A549 (cell line): Measurements from ENCODE around the gene EML5. TPM values are rescaled to one million over a fixed set of nuclear protein-coding genes. Genes with fewer than 3 reads are reported as not detected.

ENCODE experiments used
- ATAC-seq, 2 experiments: fragments of 200-7000 bp in 1 of 2; fragments of >200 bp in 1 of 2; cut with Nextera tagmentation in 1 of 2; cut with Tn5 transposase in 1 of 2; 3 replicates each; pipeline versions ENCODE4 v1.8.0 to v1.9.1; 2018 to 2020; ENCODE audit warnings: mild to moderate bottlenecking in 1 of 2, moderate library complexity in 1 of 2
- CTCF ChIA-PET: fragments of 300-600 bp; sonication (Branson Sonifier 250); formaldehyde crosslinking; extraction: SDS; loops from one replicate; lab custom pipeline; 2021; ENCODE audit warnings: antibody characterized with exemption, inconsistent platforms; lab: Yijun Ruan, JAX
- POLR2A ChIA-PET: fragments of 350-600 bp; formaldehyde crosslinking; extraction: SDS; loops from one replicate; lab custom pipeline; 2021; ENCODE audit warnings: antibody characterized with exemption, inconsistent platforms; lab: Yijun Ruan, JAX
- DNase-seq, 2 experiments: peaks; one replicate each; pipeline versions ENCODE4 v3.0.0 to v3.0.0-alpha.2; 2011 to 2016; ENCODE audit warnings: low read depth in 1 of 2, low spot score in 1 of 2
- FAIRE-seq: peaks from 2 replicates; lab custom pipeline; 2011; peaks lifted over from hg19 to GRCh38; lab: Jason Lieb, UNC
- H3K27ac ChIP-seq, 2 experiments: fragments of >200 bp; sonication (Bioruptor Twin); formaldehyde crosslinking; 3 replicates each; pipeline ENCODE4 v1.5.1; 2016 to 2017
- H3K4me1 ChIP-seq: fragments of >200 bp; sonication (Bioruptor Twin); formaldehyde crosslinking; 3 replicates; pipeline ENCODE4 v1.6.1; 2016
- H3K4me2 ChIP-seq: fragments of >200 bp; sonication (Bioruptor Twin); formaldehyde crosslinking; 3 replicates; pipeline ENCODE4 v1.6.1; 2016
- H3K4me3 ChIP-seq: fragments of >200 bp; sonication (Bioruptor Twin); formaldehyde crosslinking; 3 replicates; pipeline ENCODE4 v1.5.1; 2016
- H3K9me3 ChIP-seq: fragments of >200 bp; sonication (Bioruptor Twin); formaldehyde crosslinking; 3 replicates; pipeline ENCODE4 v1.6.1; 2016
- BCL3 ChIP-seq: fragments of >200 bp; sonication (Bioruptor Twin); formaldehyde crosslinking; IDR thresholded peaks from 3 replicates; pipeline ENCODE4 v1.6.1; 2016
- CBX2 ChIP-seq: fragments of 200-600 bp; sonication (generic); IDR thresholded peaks from 2 replicates; pipeline ENCODE4 v1.6.1; 2016; ENCODE audit warnings: low read depth, mild to moderate bottlenecking, borderline replicate concordance
- FOSB ChIP-seq: fragments of 250-450 bp; sonication (Bioruptor Pico); IDR thresholded peaks from 2 replicates; pipeline ENCODE4 v1.5.0; 2020; ENCODE audit warnings: mild to moderate bottlenecking, moderate library complexity
- FOSL2 ChIP-seq, 2 experiments: fragments of 450-650 bp in 1 of 2; fragments of >200 bp in 1 of 2; sonication (Bioruptor Twin) in 1 of 2; formaldehyde crosslinking; IDR thresholded peaks; 2 replicates each; pipeline versions ENCODE4 v1.5.0 to v1.6.1; 2016 to 2020; ENCODE audit warnings: mild to moderate bottlenecking in 1 of 2, moderate library complexity in 1 of 2
- GATA3 ChIP-seq: IDR thresholded peaks from 2 replicates; pipeline ENCODE4 v1.6.1; 2012; ENCODE audit warnings: borderline replicate concordance
- JUNB ChIP-seq: fragments of >200 bp; sonication (Bioruptor Twin); formaldehyde crosslinking; IDR thresholded peaks from 2 replicates; pipeline ENCODE4 v1.6.1; 2016
- KDM5A ChIP-seq: fragments of 200-600 bp; sonication (generic); IDR thresholded peaks from 2 replicates; pipeline ENCODE4 v1.6.1; 2016; ENCODE audit warnings: antibody characterized with exemption, mild to moderate bottlenecking
- MAFK ChIP-seq: fragments of 450-650 bp; IDR thresholded peaks from 2 replicates; pipeline ENCODE4 v1.6.1; 2014; ENCODE audit not compliant: partially characterized antibody
- NPAS2 ChIP-seq: fragments of 250-450 bp; sonication (Bioruptor Pico); IDR thresholded peaks from 2 replicates; pipeline ENCODE4 v1.8.0; 2022; ENCODE audit warnings: mild to moderate bottlenecking, moderate library complexity, borderline replicate concordance
- PBX3 ChIP-seq: IDR thresholded peaks from 2 replicates; pipeline ENCODE4 v1.6.1; 2012
- RFX5 ChIP-seq: fragments of 450-650 bp; IDR thresholded peaks from 2 replicates; pipeline ENCODE4 v1.7.1; 2014; ENCODE audit warnings: antibody characterized with exemption, mild to moderate bottlenecking, moderate library complexity
- ZC3H11A ChIP-seq: fragments of 450-650 bp; IDR thresholded peaks from 2 replicates; pipeline ENCODE4 v1.6.1; 2014; ENCODE audit warnings: antibody characterized with exemption, mild to moderate bottlenecking
- ZSCAN20 ChIP-seq: fragments of 250-450 bp; sonication (Bioruptor Pico); IDR thresholded peaks from 2 replicates; pipeline ENCODE4 v1.8.0; 2022; ENCODE audit warnings: mild to moderate bottlenecking, moderate library complexity
- WGBS: methylation state at CpG from one replicate; pipeline ENCODE4 v1.1.6; 2017; ENCODE audit errors: missing lambda C conversion rate; 5-methylcytosine and 5-hydroxymethylcytosine counted together
- polyA plus RNA-seq, 4 experiments: library from polyadenylated mRNA; depleted of rRNA in 3 of 4; stranded (reverse); fragments of >200 nt; fragmentation: RNase III in 1 of 4; extraction: RNeasy Plus Mini Kit Qiagen cat#74134 plus additional on column Dnase treatment in 1 of 4; gene quantifications; 2 replicates in 3 of 4; 3 replicates in 1 of 4; pipeline ENCODE4 v1.2.3, GENCODE V29; 2011 to 2017
- TF ChIP-seq, protein P1 (sequence below): fragments of 200-600 bp; sonication (generic); IDR thresholded peaks from 2 replicates; pipeline ENCODE4 v1.6.1; 2016; ENCODE audit warnings: antibody characterized with exemption, mild to moderate bottlenecking, moderate library complexity
- TF ChIP-seq, protein P2 (sequence below): fragments of >200 bp; sonication (Bioruptor Twin); formaldehyde crosslinking; IDR thresholded peaks from 3 replicates; pipeline ENCODE4 v1.5.1; 2016
- TF ChIP-seq, protein P3 (sequence below): fragments of 250-450 bp; sonication (Bioruptor Pico); IDR thresholded peaks from 2 replicates; pipeline ENCODE4 v1.5.0; 2020; ENCODE audit warnings: low read depth, mild to moderate bottlenecking, moderate library complexity
- TF ChIP-seq, protein P4 (sequence below): fragments of 250-450 bp; sonication (Bioruptor Pico); IDR thresholded peaks from 2 replicates; pipeline ENCODE4 v1.5.0; 2021; ENCODE audit warnings: mild to moderate bottlenecking, moderate library complexity, borderline replicate concordance
- TF ChIP-seq, protein P5 (sequence below): IDR thresholded peaks from 2 replicates; pipeline ENCODE4 v1.6.1; 2012; ENCODE audit warnings: low read depth, borderline replicate concordance

Gene EML5
- polyA plus RNA-seq, 2 of the 4 experiments (the other 2 are of a cell fraction), result 0.44 to 0.62 TPM

DNA sequence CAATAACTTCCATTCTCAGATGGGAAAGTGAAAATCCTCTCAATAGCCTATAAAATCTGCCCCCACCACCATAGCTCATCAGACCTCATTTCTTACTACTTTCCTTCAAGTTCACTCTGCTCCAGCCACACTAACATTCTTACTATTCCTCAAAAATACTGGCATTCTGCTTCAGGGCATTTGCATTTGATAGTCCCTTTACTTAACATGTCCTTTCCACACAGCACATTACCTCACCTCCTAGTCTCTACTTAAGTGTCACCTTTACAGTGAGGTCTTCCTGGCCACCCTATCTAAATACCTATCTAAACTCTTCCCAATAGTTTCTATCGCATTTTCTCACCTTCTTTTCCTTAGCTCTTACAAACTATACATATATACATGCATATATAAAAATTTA, 6.8 kb downstream of the EML5 start:
- TF ChIP-seq, protein P1, sequence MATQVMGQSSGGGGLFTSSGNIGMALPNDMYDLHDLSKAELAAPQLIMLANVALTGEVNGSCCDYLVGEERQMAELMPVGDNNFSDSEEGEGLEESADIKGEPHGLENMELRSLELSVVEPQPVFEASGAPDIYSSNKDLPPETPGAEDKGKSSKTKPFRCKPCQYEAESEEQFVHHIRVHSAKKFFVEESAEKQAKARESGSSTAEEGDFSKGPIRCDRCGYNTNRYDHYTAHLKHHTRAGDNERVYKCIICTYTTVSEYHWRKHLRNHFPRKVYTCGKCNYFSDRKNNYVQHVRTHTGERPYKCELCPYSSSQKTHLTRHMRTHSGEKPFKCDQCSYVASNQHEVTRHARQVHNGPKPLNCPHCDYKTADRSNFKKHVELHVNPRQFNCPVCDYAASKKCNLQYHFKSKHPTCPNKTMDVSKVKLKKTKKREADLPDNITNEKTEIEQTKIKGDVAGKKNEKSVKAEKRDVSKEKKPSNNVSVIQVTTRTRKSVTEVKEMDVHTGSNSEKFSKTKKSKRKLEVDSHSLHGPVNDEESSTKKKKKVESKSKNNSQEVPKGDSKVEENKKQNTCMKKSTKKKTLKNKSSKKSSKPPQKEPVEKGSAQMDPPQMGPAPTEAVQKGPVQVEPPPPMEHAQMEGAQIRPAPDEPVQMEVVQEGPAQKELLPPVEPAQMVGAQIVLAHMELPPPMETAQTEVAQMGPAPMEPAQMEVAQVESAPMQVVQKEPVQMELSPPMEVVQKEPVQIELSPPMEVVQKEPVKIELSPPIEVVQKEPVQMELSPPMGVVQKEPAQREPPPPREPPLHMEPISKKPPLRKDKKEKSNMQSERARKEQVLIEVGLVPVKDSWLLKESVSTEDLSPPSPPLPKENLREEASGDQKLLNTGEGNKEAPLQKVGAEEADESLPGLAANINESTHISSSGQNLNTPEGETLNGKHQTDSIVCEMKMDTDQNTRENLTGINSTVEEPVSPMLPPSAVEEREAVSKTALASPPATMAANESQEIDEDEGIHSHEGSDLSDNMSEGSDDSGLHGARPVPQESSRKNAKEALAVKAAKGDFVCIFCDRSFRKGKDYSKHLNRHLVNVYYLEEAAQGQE, result no peak
- no peak for TF ChIP-seq PBX3
- TF ChIP-seq JUNB, result no peak
- TF ChIP-seq, protein P2, sequence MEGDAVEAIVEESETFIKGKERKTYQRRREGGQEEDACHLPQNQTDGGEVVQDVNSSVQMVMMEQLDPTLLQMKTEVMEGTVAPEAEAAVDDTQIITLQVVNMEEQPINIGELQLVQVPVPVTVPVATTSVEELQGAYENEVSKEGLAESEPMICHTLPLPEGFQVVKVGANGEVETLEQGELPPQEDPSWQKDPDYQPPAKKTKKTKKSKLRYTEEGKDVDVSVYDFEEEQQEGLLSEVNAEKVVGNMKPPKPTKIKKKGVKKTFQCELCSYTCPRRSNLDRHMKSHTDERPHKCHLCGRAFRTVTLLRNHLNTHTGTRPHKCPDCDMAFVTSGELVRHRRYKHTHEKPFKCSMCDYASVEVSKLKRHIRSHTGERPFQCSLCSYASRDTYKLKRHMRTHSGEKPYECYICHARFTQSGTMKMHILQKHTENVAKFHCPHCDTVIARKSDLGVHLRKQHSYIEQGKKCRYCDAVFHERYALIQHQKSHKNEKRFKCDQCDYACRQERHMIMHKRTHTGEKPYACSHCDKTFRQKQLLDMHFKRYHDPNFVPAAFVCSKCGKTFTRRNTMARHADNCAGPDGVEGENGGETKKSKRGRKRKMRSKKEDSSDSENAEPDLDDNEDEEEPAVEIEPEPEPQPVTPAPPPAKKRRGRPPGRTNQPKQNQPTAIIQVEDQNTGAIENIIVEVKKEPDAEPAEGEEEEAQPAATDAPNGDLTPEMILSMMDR, result no peak
- TF ChIP-seq NPAS2, result no peak
- no peak for TF ChIP-seq KDM5A
- TF ChIP-seq ZSCAN20, result no peak
- TF ChIP-seq, protein P3, sequence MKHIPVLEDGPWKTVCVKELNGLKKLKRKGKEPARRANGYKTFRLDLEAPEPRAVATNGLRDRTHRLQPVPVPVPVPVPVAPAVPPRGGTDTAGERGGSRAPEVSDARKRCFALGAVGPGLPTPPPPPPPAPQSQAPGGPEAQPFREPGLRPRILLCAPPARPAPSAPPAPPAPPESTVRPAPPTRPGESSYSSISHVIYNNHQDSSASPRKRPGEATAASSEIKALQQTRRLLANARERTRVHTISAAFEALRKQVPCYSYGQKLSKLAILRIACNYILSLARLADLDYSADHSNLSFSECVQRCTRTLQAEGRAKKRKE (CRISPR knock-in tag), result no peak
- no peak for TF ChIP-seq BCL3
- no peak for TF ChIP-seq RFX5
- TF ChIP-seq FOSL2 (IDR thresholded peaks at IDR 0.05), result no peak
- no peak for TF ChIP-seq FOSL2 (CRISPR knock-in tag; IDR thresholded peaks at IDR 0.05)
- no peak for TF ChIP-seq FOSB
- no peak for TF ChIP-seq CBX2
- TF ChIP-seq ZC3H11A, result no peak
- no peak overlapping the region for H3K4me2 ChIP-seq
- H3K4me3 ChIP-seq, result no peak overlapping the region
- no peak for DNase-seq
- CTCF ChIA-PET, result no interaction called here
- H3K4me1 ChIP-seq, result no peaks in the 10 kb centered on the region
- H3K27ac ChIP-seq, result no peak overlapping the region
- 36% methylated on average over 1 of the region's 1 CpG for WGBS
- H3K9me3 ChIP-seq, result peaks cover 5% of the 10 kb centered on the region; the same call in 2 of the 3 replicates
- no peak for ATAC-seq
- FAIRE-seq, result no peak
- POLR2A ChIA-PET, result no interaction called here

DNA sequence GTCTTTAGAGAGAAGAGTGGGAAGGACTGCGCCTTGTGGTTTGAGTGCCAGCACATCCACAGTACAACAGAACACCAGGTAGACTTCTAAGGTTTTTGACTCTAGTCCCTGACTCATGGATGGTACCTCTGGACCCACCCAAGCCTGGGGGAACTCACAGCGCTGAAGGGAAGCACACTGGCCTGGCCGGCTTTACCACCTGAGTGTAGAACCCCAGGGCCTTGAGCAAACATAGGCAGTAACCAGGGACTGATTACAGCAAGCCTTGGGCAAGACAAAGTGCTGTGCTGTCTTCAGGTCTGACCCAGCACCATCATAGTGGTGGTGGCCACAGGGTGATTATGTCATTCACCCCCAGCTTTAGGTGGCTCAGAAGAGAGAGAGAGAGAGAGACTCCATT, 17.2 kb downstream of the EML5 start:
- ChIA-PET POLR2A (no interaction called here), CTCF (no interaction called here)
- H3K4me3 ChIP-seq, result no peak overlapping the region
- H3K4me1 ChIP-seq, result no peaks in the 10 kb centered on the region
- FAIRE-seq (no peak), DNase-seq (no peak), ATAC-seq (no peak)
- no peaks in the 10 kb centered on the region for H3K9me3 ChIP-seq
- H3K4me2 ChIP-seq, result no peak overlapping the region
- 64% methylated on average over 2 of the region's 3 CpGs for WGBS
- no peak overlapping the region for H3K27ac ChIP-seq
- TF ChIP-seq, protein P4, sequence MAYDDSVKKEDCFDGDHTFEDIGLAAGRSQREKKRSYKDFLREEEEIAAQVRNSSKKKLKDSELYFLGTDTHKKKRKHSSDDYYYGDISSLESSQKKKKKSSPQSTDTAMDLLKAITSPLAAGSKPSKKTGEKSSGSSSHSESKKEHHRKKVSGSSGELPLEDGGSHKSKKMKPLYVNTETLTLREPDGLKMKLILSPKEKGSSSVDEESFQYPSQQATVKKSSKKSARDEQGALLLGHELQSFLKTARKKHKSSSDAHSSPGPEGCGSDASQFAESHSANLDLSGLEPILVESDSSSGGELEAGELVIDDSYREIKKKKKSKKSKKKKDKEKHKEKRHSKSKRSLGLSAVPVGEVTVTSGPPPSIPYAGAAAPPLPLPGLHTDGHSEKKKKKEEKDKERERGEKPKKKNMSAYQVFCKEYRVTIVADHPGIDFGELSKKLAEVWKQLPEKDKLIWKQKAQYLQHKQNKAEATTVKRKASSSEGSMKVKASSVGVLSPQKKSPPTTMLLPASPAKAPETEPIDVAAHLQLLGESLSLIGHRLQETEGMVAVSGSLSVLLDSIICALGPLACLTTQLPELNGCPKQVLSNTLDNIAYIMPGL (CRISPR knock-in tag), result no peak
- TF ChIP-seq ZC3H11A (no peak), MAFK (no peak), ZSCAN20 (no peak), GATA3 (no peak)
- TF ChIP-seq, protein P5, sequence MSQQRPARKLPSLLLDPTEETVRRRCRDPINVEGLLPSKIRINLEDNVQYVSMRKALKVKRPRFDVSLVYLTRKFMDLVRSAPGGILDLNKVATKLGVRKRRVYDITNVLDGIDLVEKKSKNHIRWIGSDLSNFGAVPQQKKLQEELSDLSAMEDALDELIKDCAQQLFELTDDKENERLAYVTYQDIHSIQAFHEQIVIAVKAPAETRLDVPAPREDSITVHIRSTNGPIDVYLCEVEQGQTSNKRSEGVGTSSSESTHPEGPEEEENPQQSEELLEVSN, result no peak
